Stimulated activated CD4-positive, alpha-beta T cell treated with anti-CD3 and anti-CD28 coated beads, Interleukin-2, amount 100 ng/mL, for 48 hours (primary cell): ENCODE results near the gene RRBP1.

Experiments
- DNase-seq, 2 donors: peaks; one replicate each; pipeline ENCODE4 v3.0.0-alpha.2; 2020

The RRBP1 gene

GRCh38 chr20:17595856-17596255, 86.2 kb downstream of the RRBP1 start:
- no peak for DNase-seq

DNA sequence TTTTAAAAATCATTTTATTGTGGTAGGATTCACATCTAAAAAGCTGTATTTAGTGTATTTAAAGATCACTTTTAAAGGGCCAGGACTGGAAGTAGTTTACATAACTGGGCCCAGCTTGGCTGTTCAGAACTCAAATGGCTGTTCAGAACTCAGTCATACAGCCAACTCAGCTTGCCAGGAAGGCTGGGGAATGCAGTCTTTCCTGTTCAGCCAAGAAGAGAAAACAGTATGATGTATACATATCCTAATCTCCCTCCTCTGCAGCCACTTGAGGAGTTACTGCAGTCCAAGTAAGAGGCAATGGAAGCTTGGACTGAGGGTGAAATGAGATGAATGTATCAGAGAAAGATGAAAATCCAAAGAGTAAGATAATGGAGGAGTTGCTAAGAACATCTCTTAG, 87.6 kb downstream of the RRBP1 start:
- no peak for DNase-seq

GRCh38 chr20:17593902-17594301, 88.1 kb downstream of the RRBP1 start:
- DNase-seq: no peak

DNA sequence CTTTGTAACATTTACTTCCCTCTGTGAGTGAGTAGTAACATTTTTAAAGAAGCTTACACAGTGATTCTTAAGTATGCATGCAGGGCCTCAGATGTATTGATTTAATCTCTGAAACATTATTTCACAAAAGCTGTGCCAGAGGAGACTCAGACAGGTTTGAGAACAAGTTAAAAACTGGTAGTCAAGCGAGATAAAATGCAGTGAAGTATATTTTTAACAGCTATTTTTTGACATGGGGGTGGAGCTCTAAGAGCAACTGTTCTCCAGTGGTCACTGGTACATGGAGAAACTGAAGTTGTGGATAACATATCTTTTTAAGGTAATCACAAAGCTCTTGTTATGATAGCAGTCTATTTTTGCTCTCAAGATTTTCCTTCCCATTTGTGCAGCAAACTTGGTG, 91.8 kb downstream of the RRBP1 start:
- no peak for DNase-seq

DNA sequence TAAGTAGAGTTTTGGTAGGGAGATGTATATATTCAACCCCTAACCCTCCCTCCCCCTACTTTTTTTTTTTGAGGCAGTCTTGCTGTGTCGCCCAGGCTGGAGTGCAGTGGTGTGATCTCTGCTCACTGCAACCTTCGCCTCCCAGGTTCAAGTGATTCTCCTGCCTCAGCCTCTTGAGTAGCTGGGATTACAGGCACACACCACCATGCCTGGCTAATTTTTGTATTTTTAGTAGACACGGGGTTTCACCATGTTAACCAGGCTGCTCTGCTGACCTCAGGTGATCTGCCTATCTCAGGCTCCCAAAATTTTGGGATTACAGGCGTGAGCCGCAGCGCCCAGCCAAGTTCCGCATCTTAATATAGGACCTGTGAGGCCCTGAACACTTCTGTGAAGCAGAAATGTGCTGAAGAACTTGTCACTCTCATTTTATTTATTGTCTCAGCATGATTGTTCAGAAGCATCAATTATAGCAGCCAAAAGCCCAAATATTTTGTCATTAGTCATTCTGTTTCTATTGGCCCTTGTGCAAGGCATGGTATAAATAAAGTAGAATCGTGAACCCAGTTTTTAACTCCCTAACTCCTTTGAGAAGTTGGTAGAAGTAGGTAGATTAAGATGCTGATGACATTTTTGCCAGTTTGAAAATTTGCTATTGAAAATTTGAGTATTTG, 92.7 kb downstream of the RRBP1 start:
- no peak for DNase-seq

DNA sequence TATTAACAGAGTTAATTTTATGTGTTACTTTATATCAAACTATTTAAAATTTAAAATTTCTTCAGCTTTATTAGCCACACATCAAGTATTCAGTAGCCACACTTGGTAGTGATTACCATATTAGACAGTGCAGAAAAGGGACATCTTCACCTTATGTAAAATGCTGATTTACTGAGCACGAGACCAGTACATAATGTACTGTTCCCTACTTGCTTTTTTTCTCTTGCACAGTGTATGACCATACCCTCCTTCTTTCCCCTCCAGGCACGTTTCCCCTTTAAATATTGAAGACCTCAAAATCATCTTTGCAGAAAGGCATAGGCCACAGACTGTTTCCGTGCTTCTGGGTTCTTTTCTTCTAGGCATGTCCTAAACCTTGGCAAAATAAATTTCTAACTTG, 94.2 kb downstream of the RRBP1 start:
- DNase-seq: no peak

GRCh38 chr20:17587148-17587547, 94.9 kb downstream of the RRBP1 start:
- DNase-seq: no peak

- no peak for DNase-seq
Observed at GRCh38 chr20:17586250-17586649, 95.8 kb downstream of the RRBP1 start.

- no peak for DNase-seq
Observed at GRCh38 chr20:17584689-17585088, 97.4 kb downstream of the RRBP1 start.

- DNase-seq: no peak
Observed at GRCh38 chr20:17583126-17583525, 98.9 kb downstream of the RRBP1 start.

DNA sequence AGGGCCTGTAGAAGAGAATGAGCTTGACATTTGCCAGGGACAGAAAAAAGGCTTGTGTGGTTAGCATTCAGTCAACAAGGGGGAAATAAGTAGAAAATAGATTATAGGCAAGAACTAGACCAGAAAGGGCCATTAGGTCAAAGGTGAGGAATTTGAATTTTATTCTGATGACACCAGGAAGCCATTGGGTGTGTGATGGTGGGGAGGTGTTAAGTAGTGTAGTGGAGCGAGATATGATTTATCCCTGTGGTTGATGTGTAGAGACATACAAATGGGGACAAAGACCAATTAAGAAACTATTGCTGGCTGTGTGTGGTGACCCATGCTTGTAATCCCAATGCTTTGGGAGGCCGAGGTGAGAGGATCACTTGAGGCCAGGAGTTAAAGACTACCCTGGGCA, 101.1 kb downstream of the RRBP1 start:
- DNase-seq: no peak

- DNase-seq: no peak
Observed at GRCh38 chr20:17579369-17580039, 102.5 kb downstream of the RRBP1 start.

- DNase-seq: no peak
Observed at GRCh38 chr20:17576215-17576614, 105.8 kb downstream of the RRBP1 start.

- DNase-seq: no peak
Observed at GRCh38 chr20:17573463-17573862, 108.6 kb downstream of the RRBP1 start.

GRCh38 chr20:17572034-17572638, 109.9 kb downstream of the RRBP1 start:
- no peak for DNase-seq

- DNase-seq: no peak
Observed at GRCh38 chr20:17571153-17571527, 110.9 kb downstream of the RRBP1 start.

GRCh38 chr20:17570347-17571152, 111.5 kb downstream of the RRBP1 start:
- DNase-seq: peak in 1 of 2 donors; percentile 9

- DNase-seq: peak; percentile 79 to 81
Observed at GRCh38 chr20:17569616-17570346, 112.3 kb downstream of the RRBP1 start, which contains the start of gene DSTN. DSTN (plus strand) TSS chr20:17570075; CDS start chr20:17570209, 134 bp downstream.

GRCh38 chr20:17568972-17569521, 113.0 kb downstream of the RRBP1 start:
- DNase-seq: no peak

DNA sequence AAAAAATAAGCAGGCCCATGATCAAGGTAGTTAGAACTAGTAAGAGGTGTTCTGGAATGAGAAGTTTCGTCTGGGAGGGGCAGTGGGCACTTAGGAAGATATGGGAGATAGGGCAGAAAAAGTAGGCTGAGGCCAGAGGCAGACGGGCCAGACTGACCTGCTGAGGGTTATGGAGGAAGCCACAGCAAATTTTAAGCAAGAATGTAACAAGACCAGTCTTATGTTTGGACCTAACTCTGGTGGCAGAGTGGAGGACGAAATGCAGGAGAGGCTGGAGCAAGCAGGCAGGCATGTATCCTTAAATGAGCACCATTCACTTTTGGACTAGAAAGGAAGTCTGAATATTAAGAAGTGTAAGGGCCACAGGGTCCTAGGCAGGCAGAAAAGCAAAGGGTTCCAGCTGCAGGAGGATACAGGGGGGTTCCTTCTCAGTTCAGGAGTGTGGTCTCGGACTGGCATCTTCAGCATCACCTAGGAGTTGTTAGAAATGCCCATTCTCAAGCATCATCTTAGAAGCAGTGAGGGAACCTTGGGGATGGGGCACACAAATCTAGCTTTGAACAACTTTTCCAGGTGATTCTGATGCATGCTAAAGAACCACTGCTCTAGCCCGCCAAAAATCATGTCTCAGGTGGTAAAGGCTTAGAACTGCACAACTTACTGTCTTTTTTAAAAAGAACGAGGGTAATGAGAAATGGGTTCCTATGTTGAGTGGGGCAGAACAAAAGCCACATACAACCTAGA, 113.8 kb downstream of the RRBP1 start:
- DNase-seq: no peak

DNA sequence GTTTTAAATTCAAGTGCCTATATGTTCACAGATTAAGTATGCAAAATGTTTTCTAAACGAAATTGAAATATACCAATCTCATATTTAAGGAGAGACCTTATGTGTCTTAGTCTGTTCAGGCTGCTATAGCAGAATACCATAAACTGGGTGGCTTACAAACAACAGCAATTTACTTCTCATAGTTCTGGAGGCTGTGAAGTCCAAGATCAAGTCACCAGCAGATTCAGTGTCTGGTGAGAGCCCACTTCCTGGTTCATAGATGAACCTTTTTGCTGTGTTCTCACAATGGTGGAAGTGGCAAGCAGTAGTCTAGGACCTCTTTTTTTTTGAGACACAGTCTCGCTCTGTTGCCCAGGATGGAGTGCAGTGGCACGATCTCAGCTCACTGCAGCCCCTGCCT, 115.7 kb downstream of the RRBP1 start:
- no peak for DNase-seq
